ENCODE measurements around the gene COPB2.
"Not testable (repeated sequence)": the region's sequence is repeated elsewhere in the genome, so short reads cannot be mapped to it uniquely, and the experiment has no call there.

The COPB2 gene

DNA sequence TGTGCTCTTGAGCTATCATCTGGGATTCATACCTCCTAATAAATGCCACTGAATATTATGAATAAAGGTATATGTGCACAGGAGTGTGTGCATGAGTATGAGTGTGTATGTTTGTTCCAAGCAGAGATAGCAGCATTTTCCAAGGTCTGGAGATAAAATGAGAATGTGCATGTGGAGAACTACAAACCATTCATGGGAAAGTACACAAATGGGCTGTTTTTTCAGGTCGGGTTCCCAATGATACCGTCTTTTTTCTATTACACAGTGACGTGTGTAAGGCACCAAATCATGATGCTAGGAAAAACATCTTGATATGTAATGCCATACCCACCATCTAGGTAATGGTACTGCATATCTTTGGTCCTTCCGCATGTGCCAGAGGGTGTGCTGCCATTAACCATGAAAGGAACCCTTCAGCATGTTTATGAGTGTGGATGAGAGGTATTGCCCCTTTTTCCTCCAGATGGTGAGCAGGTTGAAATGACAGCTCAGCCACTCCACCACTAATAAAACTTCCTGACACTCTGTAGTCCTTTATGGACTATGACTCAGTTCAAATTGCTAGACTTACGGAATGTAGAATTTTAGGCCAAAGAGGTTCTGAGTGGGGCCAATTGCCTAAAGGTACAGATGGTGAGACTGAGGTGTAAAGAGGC lies 36.4 kb upstream of the COPB2 start:
- no peak for TF ChIP-seq ZFX (IDR thresholded peaks at IDR 0.05; ENCODE audit: borderline replicate concordance)
- no peak for TF ChIP-seq CTCF (IDR thresholded peaks at IDR 0.05)
- no peak overlapping the region for H3K27ac ChIP-seq

DNA sequence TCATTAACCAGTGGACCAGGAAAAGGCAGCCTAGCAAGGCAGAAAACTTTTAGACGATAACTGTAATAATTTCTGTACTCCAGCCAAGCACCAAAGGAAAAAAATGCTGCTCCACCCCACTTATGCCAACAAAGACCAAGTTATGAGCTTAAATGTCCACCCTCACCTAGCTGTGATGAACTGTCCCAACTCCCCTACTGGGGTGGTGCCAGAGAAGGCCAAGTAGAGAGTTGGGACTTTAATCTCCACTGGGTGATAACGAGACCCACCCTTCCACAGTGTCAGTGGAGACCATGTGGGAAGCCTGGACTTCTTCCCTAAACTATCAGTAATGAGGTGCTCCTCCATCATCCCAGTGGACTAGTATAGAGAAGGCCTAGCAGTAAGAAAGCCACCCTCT lies 33.8 kb upstream of the COPB2 start:
- H3K27ac ChIP-seq, result no peak overlapping the region
- TF ChIP-seq ZFX (IDR thresholded peaks at IDR 0.05; ENCODE audit: borderline replicate concordance), result no peak
- TF ChIP-seq CTCF (IDR thresholded peaks at IDR 0.05), result no peak

- no peak for TF ChIP-seq CTCF (IDR thresholded peaks at IDR 0.05)
- TF ChIP-seq ZFX (IDR thresholded peaks at IDR 0.05; ENCODE audit: borderline replicate concordance), result no peak
- H3K27ac ChIP-seq, result no peak overlapping the region
Observed at GRCh38 chr3:139421460-139421859, 32.0 kb upstream of the COPB2 start.

DNA sequence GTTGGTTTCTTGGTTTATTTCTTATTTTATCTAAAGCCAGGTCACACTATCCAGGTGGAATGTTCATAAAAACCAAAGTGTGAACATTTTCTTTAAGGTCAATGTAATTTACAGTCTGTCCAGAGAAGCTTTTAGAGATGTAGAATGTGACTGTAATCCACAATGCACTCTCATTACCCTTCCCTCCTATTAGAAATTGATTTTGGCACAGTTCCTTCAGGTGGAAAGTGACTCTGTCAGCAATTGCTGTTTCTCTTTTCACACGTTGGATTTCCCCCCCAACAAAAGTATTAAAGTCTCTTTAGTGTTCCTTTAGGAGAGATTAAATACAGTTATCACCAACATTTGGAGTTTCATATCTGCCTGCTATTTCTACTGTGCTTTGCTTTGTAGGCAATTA lies 31.6 kb upstream of the COPB2 start:
- TF ChIP-seq ZFX (IDR thresholded peaks at IDR 0.05; ENCODE audit: borderline replicate concordance) (no peak), CTCF (IDR thresholded peaks at IDR 0.05) (no peak)
- no peak overlapping the region for H3K27ac ChIP-seq

GRCh38 chr3:139418144-139418543 lies 28.7 kb upstream of the COPB2 start:
- H3K27ac ChIP-seq, result no peak overlapping the region
- TF ChIP-seq ZFX (IDR thresholded peaks at IDR 0.05; ENCODE audit: borderline replicate concordance) (no peak), CTCF (IDR thresholded peaks at IDR 0.05) (no peak)

- no peak overlapping the region for H3K27ac ChIP-seq
- no peak for TF ChIP-seq CTCF (IDR thresholded peaks at IDR 0.05)
- no peak for TF ChIP-seq ZFX (IDR thresholded peaks at IDR 0.05; ENCODE audit: borderline replicate concordance)
Observed at GRCh38 chr3:139416275-139416674, 26.8 kb upstream of the COPB2 start.

GRCh38 chr3:139414608-139415224 lies 25.3 kb upstream of the COPB2 start:
- TF ChIP-seq CTCF (IDR thresholded peaks at IDR 0.05) (no peak), ZFX (IDR thresholded peaks at IDR 0.05; ENCODE audit: borderline replicate concordance) (no peak)
- no peak overlapping the region for H3K27ac ChIP-seq

GRCh38 chr3:139412891-139413290 lies 23.4 kb upstream of the COPB2 start:
- not testable (repeated sequence) for H3K27ac ChIP-seq

DNA sequence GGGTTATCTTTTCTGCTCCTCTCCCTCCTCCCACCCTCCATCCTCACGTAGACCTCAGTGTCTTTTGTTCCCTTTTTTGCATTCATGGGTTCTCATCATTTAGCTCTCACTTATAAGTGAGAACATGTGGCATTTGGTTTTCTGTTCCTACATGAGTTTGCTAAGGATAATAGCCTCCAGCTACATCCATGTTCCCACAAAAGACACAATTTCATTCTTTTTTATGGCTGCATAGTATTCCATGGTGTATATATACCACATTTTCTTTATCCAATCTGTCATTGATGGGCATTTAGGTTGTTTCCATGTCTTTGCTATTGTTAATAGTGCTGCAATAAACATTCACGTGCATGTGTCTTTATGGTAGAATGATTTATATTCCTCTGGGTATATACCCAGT lies 11.7 kb upstream of the COPB2 start:
- H3K27ac ChIP-seq, result not testable (repeated sequence)
